CD14-positive monocyte (primary cell): Measurements from ENCODE around the gene NUBPL. TPM values are rescaled to one million over a fixed set of nuclear protein-coding genes. Genes with fewer than 3 reads are reported as not detected.

ENCODE experiments used
- DNase-seq, 3 donors: peaks; one replicate each; pipeline ENCODE4 v3.0.0-alpha.2; 2011 to 2022
- H2AFZ ChIP-seq: 2 replicates; pipeline ENCODE4 v1.6.0; 2012; ENCODE audit warnings: mild to moderate bottlenecking, low read depth, low read length, inconsistent platforms; ENCODE audit not compliant: insufficient read depth, poor library complexity, severe bottlenecking
- H3K27ac ChIP-seq, 2 donors: 1 replicate in 1 of 2; 2 replicates in 1 of 2; pipeline ENCODE4 v1.5.1; 2012 to 2013; ENCODE audit warnings: low read length in 2 of 2, control low read depth in 1 of 2, inconsistent platforms in 1 of 2, low read depth in 1 of 2, mild to moderate bottlenecking in 1 of 2
- H3K27me3 ChIP-seq, 2 donors: one replicate each; pipeline versions ENCODE4 v1.6.0 to v1.6.1; 2011 to 2013; ENCODE audit warnings: low read length in 2 of 2; ENCODE audit not compliant: control insufficient read depth in 2 of 2, insufficient read depth in 2 of 2
- H3K36me3 ChIP-seq, 2 donors: replicated peaks in 1 of 2; 1 replicate in 1 of 2; 2 replicates in 1 of 2; pipeline versions ENCODE4 v1.5.1 to v1.6.1; 2012 to 2013; ENCODE audit warnings: low read length in 2 of 2, control low read depth in 1 of 2, inconsistent platforms in 1 of 2, mild to moderate bottlenecking in 1 of 2; ENCODE audit not compliant: insufficient read depth in 2 of 2, control insufficient read depth in 1 of 2
- H3K4me1 ChIP-seq, 2 donors: 1 replicate in 1 of 2; 2 replicates in 1 of 2; pipeline versions ENCODE4 v1.5.1 to v1.6.1; 2012 to 2013; ENCODE audit warnings: low read length in 2 of 2, control low read depth in 1 of 2, inconsistent platforms in 1 of 2, mild to moderate bottlenecking in 1 of 2, moderate library complexity in 1 of 2; ENCODE audit not compliant: insufficient read depth in 2 of 2, control insufficient read depth in 1 of 2
- H3K4me2 ChIP-seq: replicated peaks from 2 replicates; pipeline ENCODE3; 2012; ENCODE audit warnings: low read length, moderate library complexity, mild to moderate bottlenecking; ENCODE audit not compliant: poor library complexity, severe bottlenecking; ENCODE audit errors: extremely low read depth
- H3K4me3 ChIP-seq, 3 experiments: fragments of 200-600 bp in 1 of 3; sonication (generic) in 1 of 3; replicated peaks in 1 of 3; 1 replicate in 2 of 3; 2 replicates in 1 of 3; pipeline ENCODE4 v1.5.1; 2011 to 2013; ENCODE audit warnings: low read length in 3 of 3, mild to moderate bottlenecking in 3 of 3, control low read depth in 2 of 3, low read depth in 2 of 3, inconsistent platforms in 1 of 3, moderate library complexity in 1 of 3
- H3K79me2 ChIP-seq: 2 replicates; pipeline ENCODE4 v1.6.0; 2012; ENCODE audit warnings: mild to moderate bottlenecking, control low read depth, inconsistent platforms, low read length, moderate library complexity; ENCODE audit not compliant: insufficient read depth
- H3K9ac ChIP-seq: 2 replicates; pipeline ENCODE4 v1.6.0; 2017; ENCODE audit warnings: low read length, mild to moderate bottlenecking; ENCODE audit not compliant: insufficient read depth, poor library complexity, severe bottlenecking
- H3K9me3 ChIP-seq, 2 donors: replicated peaks in 1 of 2; 1 replicate in 1 of 2; 2 replicates in 1 of 2; pipeline versions ENCODE4 v1.5.1 to v1.6.1; 2012 to 2013; ENCODE audit warnings: low read length in 2 of 2, control low read depth in 1 of 2; ENCODE audit not compliant: control insufficient read depth in 1 of 2, insufficient read depth in 1 of 2
- H4K20me1 ChIP-seq: 2 replicates; pipeline ENCODE4 v1.6.0; 2012; ENCODE audit warnings: mild to moderate bottlenecking, low read length, control low read depth, moderate library complexity; ENCODE audit not compliant: insufficient read depth
- H3K27ac Mint-ChIP-seq, 7 donors: one replicate each; pipeline ENCODE4 v1.8.0; 2020; ENCODE audit warnings: mild to moderate bottlenecking in 7 of 7, mixed read lengths in 7 of 7, moderate library complexity in 6 of 7, inconsistent platforms in 2 of 7
- H3K27me3 Mint-ChIP-seq, 3 donors: one replicate each; pipeline ENCODE4 v1.8.0; 2021 to 2022; ENCODE audit warnings: low read depth in 3 of 3, mild to moderate bottlenecking in 3 of 3, mixed read lengths in 3 of 3, moderate library complexity in 3 of 3, inconsistent platforms in 1 of 3
- H3K36me3 Mint-ChIP-seq, 2 donors: one replicate each; pipeline ENCODE4 v1.8.0; 2020; ENCODE audit warnings: mixed read lengths in 2 of 2, inconsistent platforms in 1 of 2, mild to moderate bottlenecking in 1 of 2
- H3K4me1 Mint-ChIP-seq: one replicate; pipeline ENCODE4 v1.8.0; 2020; ENCODE audit warnings: mild to moderate bottlenecking, mixed read lengths
- H3K4me3 Mint-ChIP-seq, 2 donors: one replicate each; pipeline ENCODE4 v1.8.0; 2020; ENCODE audit warnings: mild to moderate bottlenecking in 2 of 2, mixed read lengths in 2 of 2, moderate library complexity in 1 of 2
- H3K9me3 Mint-ChIP-seq, 7 donors: one replicate each; pipeline ENCODE4 v1.8.0; 2020 to 2022; ENCODE audit warnings: mixed read lengths in 7 of 7, mild to moderate bottlenecking in 6 of 7, moderate library complexity in 6 of 7, inconsistent platforms in 2 of 7
- WGBS: methylation state at CpG from one replicate; pipeline ENCODE4 v1.1.5; 2013; ENCODE audit warnings: missing lambda C conversion rate; ENCODE audit not compliant: insufficient coverage; 5-methylcytosine and 5-hydroxymethylcytosine counted together
- intact Hi-C, 2 donors: fragments of 100-400 bp; cut with micrococcal nuclease; formaldehyde crosslinking; loops; one replicate each; pipeline versions ENCODE4 v1.15.0 to v1.15.1; 2023
- polyA plus RNA-seq, 3 donors: library from polyadenylated mRNA; depleted of rRNA in 1 of 3; unstranded in 2 of 3; stranded (reverse) in 1 of 3; fragments of 300-500 nt in 2 of 3; fragments of >200 nt in 1 of 3; fragmentation: Illumina TruSeq in 2 of 3; gene quantifications; 1 replicate in 2 of 3; 2 replicates in 1 of 3; pipeline ENCODE4 v1.2.3, GENCODE V29; 2012 to 2021
- TF ChIP-seq, protein P1 (sequence below): fragments of 200-600 bp; IDR thresholded peaks from one replicate; pipeline ENCODE4 v1.8.0; 2022; ENCODE audit warnings: antibody characterized with exemption, mild to moderate bottlenecking

Gene NUBPL
- polyA plus RNA-seq, 3 donors = 0.75 to 2.4 (median 2.3) TPM

DNA sequence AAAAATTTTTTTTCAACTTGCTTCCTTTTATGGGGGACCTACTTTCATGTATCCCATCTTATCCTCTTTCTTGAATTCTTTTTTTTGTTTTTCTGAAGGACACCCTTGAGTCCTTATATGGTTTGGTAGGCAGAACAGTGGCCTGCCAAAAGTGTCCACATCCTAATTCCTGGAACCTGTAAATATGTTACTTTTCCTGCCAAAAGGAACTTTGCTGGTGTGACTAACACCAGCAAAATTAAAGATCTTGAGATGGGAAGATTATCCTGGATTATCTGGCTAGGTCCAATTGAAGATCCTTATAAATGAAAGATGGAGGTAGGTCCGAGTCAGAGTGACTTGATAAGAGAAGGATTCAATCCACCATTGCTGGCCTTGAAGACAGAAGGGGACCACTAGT is 5.3 kb downstream of the NUBPL start:
- Mint-ChIP-seq H3K36me3 (peaks cover 0 to 4% of the 10 kb centered on the region in 2 donors), H3K4me1 (peaks cover 15% of the 10 kb centered on the region), H3K27me3 (peaks cover 0 to 1% (median 0%) of the 10 kb centered on the region in 3 donors), H3K27ac (peak overlapping the region in 1 of 7 donors; percentile 70), H3K4me3 (no peak overlapping the region), H3K9me3 (no peaks in the 10 kb centered on the region)
- no peaks in the 10 kb centered on the region for H4K20me1 ChIP-seq
- H3K4me2 ChIP-seq = no peak overlapping the region
- peaks cover 9 to 13% of the 10 kb centered on the region in 2 donors for H3K4me1 ChIP-seq
- H3K79me2 ChIP-seq = peaks cover 2% of the 10 kb centered on the region
- 86% methylated on average over 1 of the region's 1 CpG for whole genome bisulfite sequencing
- no peaks in the 10 kb centered on the region for H3K27me3 ChIP-seq
- no peaks in the 10 kb centered on the region for H3K9me3 ChIP-seq
- intact Hi-C loops = no loop called here
- H3K4me3 ChIP-seq = no peak overlapping the region
- no peak overlapping the region for H3K27ac ChIP-seq
- H2AFZ ChIP-seq = no peak overlapping the region
- TF ChIP-seq, protein P1, sequence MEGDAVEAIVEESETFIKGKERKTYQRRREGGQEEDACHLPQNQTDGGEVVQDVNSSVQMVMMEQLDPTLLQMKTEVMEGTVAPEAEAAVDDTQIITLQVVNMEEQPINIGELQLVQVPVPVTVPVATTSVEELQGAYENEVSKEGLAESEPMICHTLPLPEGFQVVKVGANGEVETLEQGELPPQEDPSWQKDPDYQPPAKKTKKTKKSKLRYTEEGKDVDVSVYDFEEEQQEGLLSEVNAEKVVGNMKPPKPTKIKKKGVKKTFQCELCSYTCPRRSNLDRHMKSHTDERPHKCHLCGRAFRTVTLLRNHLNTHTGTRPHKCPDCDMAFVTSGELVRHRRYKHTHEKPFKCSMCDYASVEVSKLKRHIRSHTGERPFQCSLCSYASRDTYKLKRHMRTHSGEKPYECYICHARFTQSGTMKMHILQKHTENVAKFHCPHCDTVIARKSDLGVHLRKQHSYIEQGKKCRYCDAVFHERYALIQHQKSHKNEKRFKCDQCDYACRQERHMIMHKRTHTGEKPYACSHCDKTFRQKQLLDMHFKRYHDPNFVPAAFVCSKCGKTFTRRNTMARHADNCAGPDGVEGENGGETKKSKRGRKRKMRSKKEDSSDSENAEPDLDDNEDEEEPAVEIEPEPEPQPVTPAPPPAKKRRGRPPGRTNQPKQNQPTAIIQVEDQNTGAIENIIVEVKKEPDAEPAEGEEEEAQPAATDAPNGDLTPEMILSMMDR = no peak
- no peaks in the 10 kb centered on the region for H3K36me3 ChIP-seq
- no peak for DNase-seq
- H3K9ac ChIP-seq = no peak overlapping the region

DNA sequence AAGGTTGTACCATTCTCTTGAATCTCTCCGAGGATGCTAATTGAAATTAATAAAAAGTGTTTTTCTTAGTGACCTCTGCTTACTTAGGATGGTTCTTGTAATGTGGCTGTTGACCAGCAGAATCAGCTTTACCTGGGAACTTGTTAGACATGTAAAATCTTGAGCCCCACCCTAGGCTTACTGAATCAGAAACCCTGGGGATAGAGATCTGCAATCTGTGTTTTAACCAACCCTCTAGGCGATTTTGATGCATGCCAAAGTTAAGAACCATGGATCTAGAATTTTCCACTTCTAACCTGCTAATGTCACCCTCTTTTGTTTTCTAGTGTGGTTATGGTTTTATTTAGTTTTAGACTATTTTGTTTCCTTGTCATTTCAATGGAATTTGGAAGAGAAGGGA is 6.5 kb downstream of the NUBPL start:
- H3K27me3 Mint-ChIP-seq = peaks cover 0 to 1% (median 0%) of the 10 kb centered on the region in 3 donors
- no peak overlapping the region for H2AFZ ChIP-seq

More for the DNA sequence above, 6.5 kb downstream of the NUBPL start:
- Histone ChIP-seq H3K27me3 (no peaks in the 10 kb centered on the region), H3K27ac (no peak overlapping the region), H3K36me3 (no peaks in the 10 kb centered on the region), H3K4me1 (peaks cover 8 to 9% of the 10 kb centered on the region in 2 donors), H3K9ac (no peak overlapping the region), H3K9me3 (no peaks in the 10 kb centered on the region), H3K4me2 (no peak overlapping the region), H3K4me3 (no peak overlapping the region), H3K79me2 (no peaks in the 10 kb centered on the region), H4K20me1 (no peaks in the 10 kb centered on the region)
- no peak overlapping the region for H3K4me3 Mint-ChIP-seq
- no peak overlapping the region for H3K27ac Mint-ChIP-seq
- H3K4me1 Mint-ChIP-seq = peaks cover 12% of the 10 kb centered on the region
- no peaks in the 10 kb centered on the region for H3K9me3 Mint-ChIP-seq
- no peak for DNase-seq
- 100% methylated on average over 1 of the region's 2 CpGs for WGBS
- TF ChIP-seq, protein P1 = no peak
- intact Hi-C loops = no loop called here
- H3K36me3 Mint-ChIP-seq = peaks cover 0 to 4% of the 10 kb centered on the region in 2 donors
